Neural cell (in vitro differentiated cells): ENCODE data around the gene HMBS. TPM values are rescaled to one million over a fixed set of nuclear protein-coding genes. Genes with fewer than 3 reads are reported as not detected.

Experiments
- H2AFZ ChIP-seq: fragments of 200-600, 300-800 bp; sonication (generic), shearing (Covaris generic); 2 replicates; pipeline ENCODE4 v1.6.0; 2014; ENCODE audit warnings: low read depth, mild to moderate bottlenecking, antibody characterized with exemption, low read length, moderate library complexity
- H3F3A ChIP-seq: fragments of 200-600 bp; shearing (Covaris generic); 2 replicates; pipeline ENCODE4 v1.6.1; 2016; ENCODE audit warnings: mild to moderate bottlenecking, moderate library complexity, mixed read lengths, antibody characterized with exemption, low read length; ENCODE audit not compliant: insufficient read depth, poor library complexity, severe bottlenecking
- H3K27ac ChIP-seq: fragments of 200-600, 300-800 bp; sonication (generic), shearing (Covaris generic); 2 replicates; pipeline ENCODE4 v1.5.1; 2014; ENCODE audit warnings: mild to moderate bottlenecking, low read length, moderate library complexity
- H3K27me3 ChIP-seq: fragments of 300-800, 200-600 bp; sonication (generic), shearing (Covaris generic); 2 replicates; pipeline ENCODE4 v1.6.0; 2014; ENCODE audit warnings: mild to moderate bottlenecking, low read depth, low read length, moderate library complexity; ENCODE audit not compliant: insufficient read depth
- H3K36me3 ChIP-seq: fragments of 300-800, 200-600 bp; sonication (generic), shearing (Covaris generic); 2 replicates; pipeline ENCODE4 v1.5.1; 2014; ENCODE audit warnings: mild to moderate bottlenecking, antibody characterized with exemption, low read length, moderate library complexity; ENCODE audit not compliant: insufficient read depth
- H3K4me2 ChIP-seq: fragments of 300-800, 200-600 bp; sonication (generic), shearing (Covaris generic); 2 replicates; pipeline ENCODE4 v1.6.0; 2014; ENCODE audit warnings: mild to moderate bottlenecking, low read length
- H3K4me3 ChIP-seq: fragments of 300-800, 200-600 bp; sonication (generic), shearing (Covaris generic); 2 replicates; pipeline ENCODE4 v1.5.1; 2014; ENCODE audit warnings: mild to moderate bottlenecking, low read length, moderate library complexity
- H3K79me2 ChIP-seq: fragments of 200-600 bp; shearing (Covaris generic); replicated peaks from 2 replicates; pipeline ENCODE4 v1.6.0; 2014; ENCODE audit warnings: mild to moderate bottlenecking, low read length, moderate library complexity; ENCODE audit not compliant: insufficient read depth
- H3K9ac ChIP-seq: fragments of 300-800, 200-600 bp; sonication (generic), shearing (Covaris generic); 2 replicates; pipeline ENCODE4 v1.6.1; 2016; ENCODE audit warnings: mild to moderate bottlenecking, low read length, mixed read lengths
- H3K9me2 ChIP-seq: fragments of 200-600 bp; shearing (Covaris generic); 2 replicates; pipeline ENCODE4 v1.6.1; 2016; ENCODE audit warnings: mild to moderate bottlenecking, low read length, mixed read lengths; ENCODE audit not compliant: insufficient read depth
- H3K9me3 ChIP-seq: fragments of 200-600, 300-800 bp; sonication (generic), shearing (Covaris generic); 2 replicates; pipeline ENCODE4 v1.6.1; 2016; ENCODE audit warnings: mild to moderate bottlenecking, mixed run types, low read length, moderate library complexity, mixed read lengths
- H4K20me1 ChIP-seq: fragments of 200-600 bp; shearing (Covaris generic); 2 replicates; pipeline ENCODE4 v1.6.1; 2016; ENCODE audit warnings: mild to moderate bottlenecking, mixed run types; ENCODE audit not compliant: insufficient read depth
- CTCF ChIP-seq: fragments of 450-650 bp; IDR thresholded peaks from 2 replicates; pipeline ENCODE4 v1.5.1; 2014; ENCODE audit warnings: antibody characterized with exemption, mild to moderate bottlenecking, moderate library complexity; ENCODE audit not compliant: poor library complexity, severe bottlenecking
- EP300 ChIP-seq: fragments of 450-650 bp; conservative IDR thresholded peaks from 2 replicates; pipeline ENCODE4 v1.6.1; 2014; ENCODE audit warnings: antibody characterized with exemption, mild to moderate bottlenecking, moderate library complexity; ENCODE audit not compliant: poor library complexity, severe bottlenecking
- EZH2 ChIP-seq: fragments of 200-600, 300-800 bp; shearing (Covaris generic), sonication (generic); IDR thresholded peaks from 2 replicates; pipeline ENCODE4 v1.6.1; 2014; ENCODE audit warnings: antibody characterized with exemption, low read length, borderline replicate concordance, mild to moderate bottlenecking; ENCODE audit not compliant: insufficient read depth, poor library complexity, severe bottlenecking
- MXI1 ChIP-seq: fragments of 450-650 bp; conservative IDR thresholded peaks from 2 replicates; pipeline ENCODE4 v1.6.1; 2014; ENCODE audit warnings: antibody characterized with exemption, mild to moderate bottlenecking; ENCODE audit not compliant: poor library complexity, severe bottlenecking
- POLR2AphosphoS5 ChIP-seq: IDR thresholded peaks from 2 replicates; pipeline ENCODE4 v1.6.1; 2012
- RAD21 ChIP-seq: fragments of 450-650 bp; conservative IDR thresholded peaks from 2 replicates; pipeline ENCODE4 v1.6.1; 2014; ENCODE audit warnings: antibody characterized with exemption, mild to moderate bottlenecking, moderate library complexity
- REST ChIP-seq: IDR thresholded peaks from 2 replicates; pipeline ENCODE4 v1.6.1; 2012; ENCODE audit warnings: borderline replicate concordance
- SMC3 ChIP-seq: fragments of 450-650 bp; conservative IDR thresholded peaks from 2 replicates; pipeline ENCODE4 v1.6.1; 2014; ENCODE audit warnings: antibody characterized with exemption, mild to moderate bottlenecking, moderate library complexity; ENCODE audit not compliant: poor library complexity
- TAF1 ChIP-seq: IDR thresholded peaks from 2 replicates; pipeline ENCODE4 v1.6.1; 2012; ENCODE audit warnings: low read depth
- polyA plus RNA-seq: library from polyadenylated mRNA; depleted of rRNA; stranded (reverse); fragments of >200 nt; gene quantifications from 2 replicates; pipeline ENCODE4 v1.2.3, GENCODE V29; 2014

The HMBS gene
- polyA plus RNA-seq, 1 donor from 2014 or later = 15.9 TPM

- Histone ChIP-seq H3K9me2 (no peaks in the 10 kb centered on the region), H3K36me3 (no peaks in the 10 kb centered on the region), H3K27ac (no peak overlapping the region), H3K9me3 (no peaks in the 10 kb centered on the region), H3K27me3 (no peaks in the 10 kb centered on the region), H3F3A (no peaks in the 10 kb centered on the region), H4K20me1 (no peaks in the 10 kb centered on the region), H3K4me2 (peak overlapping the region; percentile 92), H3K79me2 (no peaks in the 10 kb centered on the region), H3K9ac (peak overlapping the region; percentile 75), H2AFZ (no peak overlapping the region), H3K4me3 (peak overlapping the region; percentile 89)
- TF ChIP-seq CTCF (no peak), RAD21 (no peak), MXI1 (no peak)
Observed at GRCh38 chr11:119108857-119109221, 24.2 kb downstream of the HMBS start.

GRCh38 chr11:119109843-119110242 lies 25.2 kb downstream of the HMBS start:
- Histone ChIP-seq H3K36me3 (no peaks in the 10 kb centered on the region), H4K20me1 (no peaks in the 10 kb centered on the region), H3K4me3 (peak overlapping the region; percentile 89), H3K9ac (no peak overlapping the region), H3K9me3 (no peaks in the 10 kb centered on the region), H3K79me2 (no peaks in the 10 kb centered on the region), H3K9me2 (no peaks in the 10 kb centered on the region), H3K4me2 (no peak overlapping the region), H3K27ac (no peak overlapping the region), H3K27me3 (no peaks in the 10 kb centered on the region), H3F3A (no peaks in the 10 kb centered on the region), H2AFZ (no peak overlapping the region)
- TF ChIP-seq EZH2 (no peak), EP300 (no peak), SMC3 (no peak), POLR2AphosphoS5 (no peak), REST (no peak), CTCF (no peak), MXI1 (no peak), TAF1 (no peak), RAD21 (no peak)
